Gastrocnemius medialis (tissue), 4 donors: ENCODE results near the gene ADD1. TPM values are rescaled to one million over a fixed set of nuclear protein-coding genes. Genes with fewer than 3 reads are reported as not detected.
A peak's percentile ranks its signal among the peaks of the same experiment; 100 is the strongest.

Source experiments
- ATAC-seq, 2 donors: fragments of 150-250 bp; one replicate each; pipeline ENCODE4 v1.9.1; 2016
- DNase-seq, 2 donors: peaks; one replicate each; pipeline ENCODE4 v3.0.0-alpha.2; 2019
- H3K27ac ChIP-seq, 4 donors: fragments of 200-600 bp; sonication (generic); 1 replicate in 1 of 4; 2 replicates in 3 of 4; pipeline ENCODE4 v1.5.1; 2016 to 2018; ENCODE audit warnings: mild to moderate bottlenecking in 2 of 4, moderate library complexity in 1 of 4
- H3K27me3 ChIP-seq, 3 donors: fragments of 200-600 bp; sonication (generic) in 2 of 3; 1 replicate in 1 of 3; 2 replicates in 2 of 3; pipeline versions ENCODE4 v1.5.1 to v1.6.0; 2016 to 2019; ENCODE audit warnings: mild to moderate bottlenecking in 1 of 3, moderate library complexity in 1 of 3
- H3K36me3 ChIP-seq, 2 donors: fragments of 200-600 bp; sonication (generic) in 1 of 2; one replicate each; pipeline ENCODE4 v1.5.1; 2017 to 2018
- H3K4me1 ChIP-seq, 2 donors: fragments of 200-600 bp; sonication (generic) in 1 of 2; one replicate each; pipeline ENCODE4 v1.5.1; 2016 to 2017; ENCODE audit warnings: mild to moderate bottlenecking in 2 of 2
- H3K4me3 ChIP-seq, 4 donors: fragments of 200-600 bp; sonication (generic) in 3 of 4; 1 replicate in 1 of 4; 2 replicates in 3 of 4; pipeline ENCODE4 v1.5.1; 2016 to 2019; ENCODE audit warnings: mild to moderate bottlenecking in 2 of 4
- H3K9me3 ChIP-seq, 3 donors: fragments of 200-600 bp; sonication (generic) in 2 of 3; 1 replicate in 1 of 3; 2 replicates in 2 of 3; pipeline ENCODE4 v1.5.1; 2016 to 2019
- POLR2A ChIP-seq, 2 donors: fragments of 450-650 bp; IDR thresholded peaks; one replicate each; pipeline ENCODE4 v1.6.1; 2017; ENCODE audit warnings: antibody characterized with exemption in 2 of 2, mild to moderate bottlenecking in 2 of 2, moderate library complexity in 2 of 2
- in situ Hi-C, 4 donors: fragments of 200-750 bp; cut with MboI; loops; one replicate each; pipeline versions ENCODE4 v1.15.0 to v1.8.0; 2017; ENCODE audit warnings: low sequenced_read_pairs in 4 of 4
- intact Hi-C: fragments of 100-400 bp; cut with DNase I; formaldehyde crosslinking; loops from one replicate; pipeline ENCODE4 v1.15.1; 2023; ENCODE audit warnings: low total_unique reads
- total RNA-seq, 4 donors: library from RNA; depleted of rRNA; stranded (reverse); fragments of >200 nt; gene quantifications; one replicate each; pipeline versions ENCODE4 v1.1.0 to v1.2.3, GENCODE V29; 2016
- TF ChIP-seq, protein P1 (sequence below), 5 experiments: fragments of 450-650 bp in 3 of 5; fragments of 200-600 bp in 2 of 5; sonication (generic) in 2 of 5; IDR thresholded peaks in 4 of 5; conservative IDR thresholded peaks in 1 of 5; 1 replicate in 4 of 5; 2 replicates in 1 of 5; pipeline ENCODE4 v1.5.1; 2016 to 2019; ENCODE audit warnings: antibody characterized with exemption in 5 of 5, mild to moderate bottlenecking in 3 of 5, moderate library complexity in 3 of 5

The ADD1 gene
- total RNA-seq, 4 donors from 2014 or later: 144 to 255 (median 178) TPM

DNA sequence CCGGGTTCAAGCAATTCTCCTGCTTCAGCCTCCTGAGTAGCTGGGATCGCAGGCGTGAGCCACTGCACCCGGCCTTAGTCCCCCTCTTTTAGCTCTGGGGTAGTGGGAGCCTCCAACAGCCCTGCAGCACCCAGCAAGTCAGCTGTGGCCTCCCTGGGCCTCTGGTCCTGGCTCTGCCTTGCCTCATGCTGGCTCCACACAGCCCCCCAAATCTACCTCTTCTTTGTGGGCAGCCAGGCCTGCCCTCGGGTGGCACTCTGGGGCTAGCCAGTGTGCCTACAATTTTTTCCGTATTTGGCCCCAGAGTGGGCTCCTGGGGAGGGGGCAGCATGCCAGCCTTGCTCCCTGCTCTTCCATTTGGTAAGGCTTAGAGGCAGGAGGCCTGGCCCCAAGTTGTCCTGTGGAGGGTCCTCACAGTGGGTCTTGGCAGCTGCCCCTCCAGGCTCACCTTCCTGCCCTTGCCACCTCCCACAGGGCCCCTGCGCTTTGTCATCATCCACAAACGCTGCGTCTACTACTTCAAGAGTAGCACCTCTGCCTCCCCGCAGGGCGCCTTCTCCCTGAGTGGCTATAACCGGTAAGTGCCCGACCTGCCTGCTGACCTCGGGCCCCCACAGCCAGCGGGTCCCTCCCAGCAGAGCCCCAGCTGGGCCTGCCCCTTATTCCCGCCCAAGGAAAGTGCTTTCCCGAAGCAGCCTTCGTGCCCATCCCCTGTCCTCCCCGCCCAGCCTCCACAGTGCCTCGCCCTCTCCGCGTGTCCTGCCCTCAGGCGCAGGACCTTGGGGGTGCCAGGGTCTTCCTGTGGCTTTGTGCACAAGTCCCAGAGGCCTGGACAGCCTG lies 21.0 kb upstream of the ADD1 start:
- Histone ChIP-seq H3K27ac (no peak overlapping the region), H3K27me3 (no peaks in the 10 kb centered on the region), H3K4me1 (peaks cover 5 to 11% of the 10 kb centered on the region in 2 donors), H3K9me3 (no peaks in the 10 kb centered on the region), H3K36me3 (peaks cover 0 to 31% of the 10 kb centered on the region in 2 donors), H3K4me3 (no peak overlapping the region)
- TF ChIP-seq POLR2A (IDR thresholded peaks at IDR 0.05): no peak
- intact Hi-C loops (no loop called here), in situ Hi-C loops (no loop called here)
- no peak for DNase-seq
- no peak for ATAC-seq

GRCh38 chr4:2823301-2823670 lies 20.4 kb upstream of the ADD1 start:
- no peak for TF ChIP-seq POLR2A (IDR thresholded peaks at IDR 0.05)
- TF ChIP-seq, protein P1, sequence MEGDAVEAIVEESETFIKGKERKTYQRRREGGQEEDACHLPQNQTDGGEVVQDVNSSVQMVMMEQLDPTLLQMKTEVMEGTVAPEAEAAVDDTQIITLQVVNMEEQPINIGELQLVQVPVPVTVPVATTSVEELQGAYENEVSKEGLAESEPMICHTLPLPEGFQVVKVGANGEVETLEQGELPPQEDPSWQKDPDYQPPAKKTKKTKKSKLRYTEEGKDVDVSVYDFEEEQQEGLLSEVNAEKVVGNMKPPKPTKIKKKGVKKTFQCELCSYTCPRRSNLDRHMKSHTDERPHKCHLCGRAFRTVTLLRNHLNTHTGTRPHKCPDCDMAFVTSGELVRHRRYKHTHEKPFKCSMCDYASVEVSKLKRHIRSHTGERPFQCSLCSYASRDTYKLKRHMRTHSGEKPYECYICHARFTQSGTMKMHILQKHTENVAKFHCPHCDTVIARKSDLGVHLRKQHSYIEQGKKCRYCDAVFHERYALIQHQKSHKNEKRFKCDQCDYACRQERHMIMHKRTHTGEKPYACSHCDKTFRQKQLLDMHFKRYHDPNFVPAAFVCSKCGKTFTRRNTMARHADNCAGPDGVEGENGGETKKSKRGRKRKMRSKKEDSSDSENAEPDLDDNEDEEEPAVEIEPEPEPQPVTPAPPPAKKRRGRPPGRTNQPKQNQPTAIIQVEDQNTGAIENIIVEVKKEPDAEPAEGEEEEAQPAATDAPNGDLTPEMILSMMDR (IDR thresholded peaks at IDR 0.05 in 4 of 5, conservative IDR thresholded peaks at IDR 0.05 in 1 of 5): no peak
- no peaks in the 10 kb centered on the region for H3K9me3 ChIP-seq
- peaks cover 5 to 9% of the 10 kb centered on the region in 2 donors for H3K4me1 ChIP-seq
- in situ Hi-C loops: no loop called here
- ATAC-seq (no peak), DNase-seq (no peak)
- H3K36me3 ChIP-seq: peaks cover 0 to 35% of the 10 kb centered on the region in 2 donors
- intact Hi-C loops: no loop called here
- no peak overlapping the region for H3K27ac ChIP-seq
- no peak overlapping the region for H3K4me3 ChIP-seq
- no peaks in the 10 kb centered on the region for H3K27me3 ChIP-seq

DNA sequence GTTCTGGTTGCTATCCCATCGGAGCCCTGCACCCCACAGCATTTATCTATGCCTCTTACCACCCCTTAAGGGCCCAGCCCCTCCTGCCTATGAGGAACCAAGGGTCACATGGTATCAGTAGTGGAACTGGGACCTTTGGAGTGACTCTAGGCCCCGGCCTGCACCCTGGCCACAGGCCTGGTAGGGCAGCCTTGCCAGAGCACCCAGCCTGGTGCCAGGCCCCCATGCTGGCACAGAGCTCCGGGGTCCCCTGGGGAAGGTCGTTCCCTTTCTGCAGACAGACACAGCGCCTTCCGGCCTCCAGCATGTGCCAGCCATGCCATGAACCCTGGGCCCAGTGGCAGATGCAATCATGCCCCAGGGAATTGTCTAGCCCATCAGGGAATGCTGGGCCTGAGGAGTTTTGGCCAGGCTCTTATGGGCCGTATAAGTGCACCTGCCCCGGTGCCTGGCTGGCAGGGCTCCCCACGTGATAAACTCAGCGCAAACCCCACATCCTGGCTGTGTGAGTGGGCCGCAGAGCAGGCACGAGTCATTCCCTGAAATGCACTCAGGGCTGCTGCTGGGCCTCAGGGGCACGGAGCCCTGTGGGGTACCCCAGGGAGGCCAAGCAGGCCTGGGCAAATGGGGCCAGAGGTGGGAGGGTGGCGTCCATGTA lies 19.8 kb upstream of the ADD1 start:
- Histone ChIP-seq H3K9me3 (no peaks in the 10 kb centered on the region), H3K27ac (no peak overlapping the region), H3K36me3 (peaks cover 0 to 38% of the 10 kb centered on the region in 2 donors), H3K27me3 (no peaks in the 10 kb centered on the region), H3K4me1 (peaks cover 1 to 4% of the 10 kb centered on the region in 2 donors), H3K4me3 (no peak overlapping the region)
- in situ Hi-C loops (no loop called here), intact Hi-C loops (no loop called here)
- DNase-seq (no peak), ATAC-seq (no peak)
- TF ChIP-seq, protein P1 (IDR thresholded peaks at IDR 0.05 in 4 of 5, conservative IDR thresholded peaks at IDR 0.05 in 1 of 5): no peak
- no peak for TF ChIP-seq POLR2A (IDR thresholded peaks at IDR 0.05)

GRCh38 chr4:2824329-2824835 lies 19.3 kb upstream of the ADD1 start:
- in situ Hi-C loops: no loop called here
- no peaks in the 10 kb centered on the region for H3K9me3 ChIP-seq
- DNase-seq (peak in 1 of 2 donors; percentile 6), ATAC-seq (no peak)
- no peak overlapping the region for H3K27ac ChIP-seq
- H3K36me3 ChIP-seq: peaks cover 0 to 38% of the 10 kb centered on the region in 2 donors
- no peak for TF ChIP-seq POLR2A (IDR thresholded peaks at IDR 0.05)
- TF ChIP-seq, protein P1 (IDR thresholded peaks at IDR 0.05 in 4 of 5, conservative IDR thresholded peaks at IDR 0.05 in 1 of 5): no peak
- no peaks in the 10 kb centered on the region for H3K4me1 ChIP-seq
- no peak overlapping the region for H3K4me3 ChIP-seq
- no peaks in the 10 kb centered on the region for H3K27me3 ChIP-seq
- intact Hi-C loops: no loop called here

- no peaks in the 10 kb centered on the region for H3K4me1 ChIP-seq
- no peaks in the 10 kb centered on the region for H3K9me3 ChIP-seq
- no peak for TF ChIP-seq POLR2A (IDR thresholded peaks at IDR 0.05)
- TF ChIP-seq, protein P1 (IDR thresholded peaks at IDR 0.05 in 4 of 5, conservative IDR thresholded peaks at IDR 0.05 in 1 of 5): no peak
- H3K4me3 ChIP-seq: no peak overlapping the region
- in situ Hi-C loops (no loop called here), intact Hi-C loops (no loop called here)
- H3K27ac ChIP-seq: no peak overlapping the region
- H3K27me3 ChIP-seq: no peaks in the 10 kb centered on the region
- DNase-seq: peak in 1 of 2 donors; percentile 9
- no peak for ATAC-seq
- H3K36me3 ChIP-seq: peaks cover 0 to 38% of the 10 kb centered on the region in 2 donors
These were observed 18.7 kb upstream of the ADD1 start for GRCh38 chr4:2824836-2825381.
